Activated naive CD4-positive, alpha-beta T cell treated with anti-CD3 and anti-CD28 coated beads for 36 hours (primary cell): ENCODE results near the gene ARSJ. TPM values are rescaled to one million over a fixed set of nuclear protein-coding genes. Genes with fewer than 3 reads are reported as not detected.
"Not testable (repeated sequence)": the region's sequence is repeated elsewhere in the genome, so short reads cannot be mapped to it uniquely, and the experiment has no call there.

Source experiments
- CTCF ChIA-PET: fragments of 350-600 bp; sonication (Branson Sonifier 250); formaldehyde crosslinking; loops from one replicate; lab custom pipeline; 2021; ENCODE audit warnings: antibody characterized with exemption; lab: Charles Lee
- DNase-seq: peaks from one replicate; pipeline ENCODE4 v3.0.0-alpha.2; 2020
- H3K27ac Mint-ChIP-seq: one replicate; pipeline ENCODE4 v1.8.0; 2021; ENCODE audit warnings: mild to moderate bottlenecking, mixed read lengths
- H3K27me3 Mint-ChIP-seq: one replicate; pipeline ENCODE4 v1.8.0; 2021; ENCODE audit warnings: low read depth, mixed read lengths
- H3K36me3 Mint-ChIP-seq: one replicate; pipeline ENCODE4 v1.8.0; 2021; ENCODE audit warnings: low read depth, mixed read lengths
- H3K4me1 Mint-ChIP-seq: one replicate; pipeline ENCODE4 v1.8.0; 2021; ENCODE audit warnings: low read depth, mixed read lengths
- H3K4me3 Mint-ChIP-seq: one replicate; pipeline ENCODE4 v1.8.0; 2021; ENCODE audit warnings: mild to moderate bottlenecking, moderate library complexity, mixed read lengths
- H3K9me3 Mint-ChIP-seq: one replicate; pipeline ENCODE4 v1.8.0; 2021; ENCODE audit warnings: mixed read lengths
- intact Hi-C: fragments of 100-400 bp; cut with micrococcal nuclease; formaldehyde crosslinking; loops from one replicate; pipeline ENCODE4 v1.15.1; 2023
- total RNA-seq, 2 experiments: library from RNA; stranded (reverse); gene quantifications; one replicate each; pipeline ENCODE4 v1.2.3, GENCODE V29; 2021

The ARSJ gene
- total RNA-seq, 2 experiments from 2014 or later, result 0.05 to 0.10 TPM

- no peak for DNase-seq
- Mint-ChIP-seq H3K36me3 (no peaks in the 10 kb centered on the region), H3K4me3 (no peak overlapping the region), H3K27me3 (no peaks in the 10 kb centered on the region), H3K4me1 (peaks cover 12% of the 10 kb centered on the region), H3K27ac (no peak overlapping the region), H3K9me3 (no peaks in the 10 kb centered on the region)
- CTCF ChIA-PET, result interaction anchor here (1.1 to 4.0 kb wide), 3 partner anchors 9 to 121 kb away, joined by 3 to 24 read pairs (median 4); no protein-coding TSS in a partner anchor
- intact Hi-C loops, result loop anchor here (5.0 to 10.0 kb wide), 3 partner anchors 705 to 1237 kb away; no protein-coding TSS in a partner anchor
Observed at GRCh38 chr4:113950207-113950606, 29.2 kb downstream of the ARSJ start.

GRCh38 chr4:113947484-113947883 lies 32.0 kb downstream of the ARSJ start:
- CTCF ChIA-PET, result interaction anchor here (0.6 kb wide), 2 partner anchors 60 to 164 kb away, joined by 3 to 4 read pairs; no protein-coding TSS in a partner anchor
- H3K27ac Mint-ChIP-seq, result no peak overlapping the region
- no peaks in the 10 kb centered on the region for H3K27me3 Mint-ChIP-seq
- no peak for DNase-seq
- no peak overlapping the region for H3K4me3 Mint-ChIP-seq
- intact Hi-C loops, result no loop called here
- H3K4me1 Mint-ChIP-seq, result peaks cover 23% of the 10 kb centered on the region
- no peaks in the 10 kb centered on the region for H3K36me3 Mint-ChIP-seq
- no peaks in the 10 kb centered on the region for H3K9me3 Mint-ChIP-seq

- H3K9me3 Mint-ChIP-seq, result no peaks in the 10 kb centered on the region
- intact Hi-C loops, result no loop called here
- CTCF ChIA-PET, result interaction anchor here (0.9 kb wide), 1 partner anchor 11 kb away, joined by 3 read pairs; no protein-coding TSS in a partner anchor
- no peak overlapping the region for H3K4me3 Mint-ChIP-seq
- no peak for DNase-seq
- no peaks in the 10 kb centered on the region for H3K36me3 Mint-ChIP-seq
- no peak overlapping the region for H3K27ac Mint-ChIP-seq
- peaks cover 19% of the 10 kb centered on the region for H3K4me1 Mint-ChIP-seq
- H3K27me3 Mint-ChIP-seq, result no peaks in the 10 kb centered on the region
Observed at GRCh38 chr4:113945906-113946305, 33.5 kb downstream of the ARSJ start.

GRCh38 chr4:113943863-113944262 lies 35.6 kb downstream of the ARSJ start:
- no peaks in the 10 kb centered on the region for H3K9me3 Mint-ChIP-seq
- H3K27ac Mint-ChIP-seq, result no peak overlapping the region
- H3K4me3 Mint-ChIP-seq, result no peak overlapping the region
- H3K36me3 Mint-ChIP-seq, result no peaks in the 10 kb centered on the region
- H3K27me3 Mint-ChIP-seq, result no peaks in the 10 kb centered on the region
- peaks cover 19% of the 10 kb centered on the region for H3K4me1 Mint-ChIP-seq
- intact Hi-C loops, result no loop called here
- no peak for DNase-seq
- CTCF ChIA-PET, result interaction anchor here (1.0 kb wide), 1 partner anchor 9 kb away, joined by 3 read pairs; no protein-coding TSS in a partner anchor

GRCh38 chr4:113943085-113943484 lies 36.4 kb downstream of the ARSJ start:
- no peaks in the 10 kb centered on the region for H3K36me3 Mint-ChIP-seq
- DNase-seq, result no peak
- no peaks in the 10 kb centered on the region for H3K9me3 Mint-ChIP-seq
- H3K4me3 Mint-ChIP-seq, result no peak overlapping the region
- CTCF ChIA-PET, result interaction anchor here (0.6 kb wide), 1 partner anchor 549 kb away, joined by 3 read pairs; no protein-coding TSS in a partner anchor
- H3K27ac Mint-ChIP-seq, result no peak overlapping the region
- intact Hi-C loops, result no loop called here
- H3K27me3 Mint-ChIP-seq, result no peaks in the 10 kb centered on the region
- H3K4me1 Mint-ChIP-seq, result peaks cover 19% of the 10 kb centered on the region

GRCh38 chr4:113941836-113942235 lies 37.6 kb downstream of the ARSJ start:
- Mint-ChIP-seq H3K4me1 (peaks cover 19% of the 10 kb centered on the region), H3K9me3 (no peaks in the 10 kb centered on the region), H3K36me3 (no peaks in the 10 kb centered on the region), H3K27me3 (no peaks in the 10 kb centered on the region), H3K4me3 (no peak overlapping the region), H3K27ac (no peak overlapping the region)
- CTCF ChIA-PET, result interaction anchor here (1.0 kb wide), 1 partner anchor 10 kb away, joined by 3 read pairs; no protein-coding TSS in a partner anchor
- no peak for DNase-seq
- intact Hi-C loops, result no loop called here

GRCh38 chr4:113940103-113940502 lies 39.3 kb downstream of the ARSJ start:
- DNase-seq, intact Hi-C loops, H3K27ac Mint-ChIP-seq, H3K27me3 Mint-ChIP-seq, H3K9me3 Mint-ChIP-seq, H3K36me3 Mint-ChIP-seq, H3K4me3 Mint-ChIP-seq, CTCF ChIA-PET: not testable (repeated sequence)
- H3K4me1 Mint-ChIP-seq, result peaks cover 13% of the 10 kb centered on the region

- CTCF ChIA-PET, result interaction anchor here (0.7 to 1.0 kb wide), 2 partner anchors 10 to 154 kb away, joined by 3 read pairs; no protein-coding TSS in a partner anchor
- no peak for DNase-seq
- intact Hi-C loops, result no loop called here
- H3K27ac Mint-ChIP-seq, result no peak overlapping the region
- no peaks in the 10 kb centered on the region for H3K36me3 Mint-ChIP-seq
- H3K4me1 Mint-ChIP-seq, result no peaks in the 10 kb centered on the region
- no peak overlapping the region for H3K4me3 Mint-ChIP-seq
- H3K27me3 Mint-ChIP-seq, result no peaks in the 10 kb centered on the region
- H3K9me3 Mint-ChIP-seq, result no peaks in the 10 kb centered on the region
Observed at GRCh38 chr4:113935190-113935589, 44.3 kb downstream of the ARSJ start.

GRCh38 chr4:113924706-113925105 lies 54.7 kb downstream of the ARSJ start:
- not testable (repeated sequence) for H3K9me3 Mint-ChIP-seq, H3K4me3 Mint-ChIP-seq

GRCh38 chr4:113921089-113921794 lies 58.2 kb downstream of the ARSJ start:
- Mint-ChIP-seq H3K4me1 (peaks cover 5% of the 10 kb centered on the region), H3K4me3 (no peak overlapping the region), H3K27me3 (no peaks in the 10 kb centered on the region), H3K36me3 (no peaks in the 10 kb centered on the region), H3K9me3 (no peaks in the 10 kb centered on the region), H3K27ac (no peak overlapping the region)
- intact Hi-C loops, result no loop called here
- CTCF ChIA-PET, result interaction anchor here (0.5 to 1.1 kb wide), 3 partner anchors 86 to 526 kb away, joined by 3 to 5 read pairs (median 3); no protein-coding TSS in a partner anchor
- no peak for DNase-seq

More at GRCh38 chr4:113924706-113925105, 54.7 kb downstream of the ARSJ start:
- intact Hi-C loops, CTCF ChIA-PET, H3K4me1 Mint-ChIP-seq, H3K27ac Mint-ChIP-seq, DNase-seq, H3K36me3 Mint-ChIP-seq, H3K27me3 Mint-ChIP-seq: not testable (repeated sequence)

GRCh38 chr4:113919611-113920010 lies 59.8 kb downstream of the ARSJ start:
- CTCF ChIA-PET, result no interaction called here
- H3K4me3 Mint-ChIP-seq, result no peak overlapping the region
- peaks cover 5% of the 10 kb centered on the region for H3K4me1 Mint-ChIP-seq

GRCh38 chr4:113919145-113919544 lies 60.3 kb downstream of the ARSJ start:
- Mint-ChIP-seq H3K36me3 (no peaks in the 10 kb centered on the region), H3K4me3 (no peak overlapping the region), H3K27ac (no peak overlapping the region), H3K4me1 (peaks cover 5% of the 10 kb centered on the region), H3K27me3 (no peaks in the 10 kb centered on the region), H3K9me3 (no peaks in the 10 kb centered on the region)
- intact Hi-C loops, result no loop called here
- no peak for DNase-seq
- CTCF ChIA-PET, result no interaction called here

More at GRCh38 chr4:113919611-113920010, 59.8 kb downstream of the ARSJ start:
- no peak for DNase-seq
- intact Hi-C loops, result no loop called here
- Mint-ChIP-seq H3K27me3 (no peaks in the 10 kb centered on the region), H3K36me3 (no peaks in the 10 kb centered on the region), H3K9me3 (no peaks in the 10 kb centered on the region), H3K27ac (no peak overlapping the region)
